HG02678 (cell line): ENCODE results near the gene KRTAP10-9.
"Not testable (repeated sequence)": the region's sequence is repeated elsewhere in the genome, so short reads cannot be mapped to it uniquely, and the experiment has no call there.

Experiments
- ATAC-seq: cut with Tn5 transposase; IDR thresholded peaks from one replicate; pipeline ENCODE4 v1.9.1; 2021; ENCODE audit warnings: mild to moderate bottlenecking, moderate library complexity; ENCODE audit not compliant: unreplicated experiment

KRTAP10-9 gene

GRCh38 chr21:44613386-44614155 lies 13.3 kb upstream of the KRTAP10-9 start:
- ATAC-seq, result no peak

DNA sequence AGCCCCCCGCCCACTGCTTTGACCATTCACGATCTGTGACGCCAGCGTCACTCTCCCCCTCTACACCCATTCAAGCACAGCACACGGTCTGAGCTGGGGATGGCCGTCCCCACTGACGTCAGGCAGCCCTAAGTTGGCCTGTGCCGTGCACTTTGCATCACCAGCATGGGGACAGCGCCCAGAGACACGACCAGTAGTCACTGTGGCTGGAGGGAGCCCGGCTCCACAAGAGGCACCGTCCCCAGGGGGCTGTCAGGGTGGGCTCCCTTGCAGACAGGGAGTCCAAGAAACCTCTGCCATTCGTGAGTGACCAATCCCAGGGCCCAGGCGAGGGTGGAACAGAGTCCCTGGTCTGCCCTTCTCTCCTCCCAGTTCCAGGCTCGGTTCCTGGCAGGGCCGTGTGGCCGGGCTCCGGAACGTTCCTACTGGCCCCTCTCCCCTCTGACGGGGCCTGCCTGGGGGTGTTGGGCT lies 12.7 kb upstream of the KRTAP10-9 start:
- no peak for ATAC-seq

- ATAC-seq, result no peak
These were observed 11.9 kb upstream of the KRTAP10-9 start for GRCh38 chr21:44614961-44615391.

GRCh38 chr21:44615466-44615865 lies 11.4 kb upstream of the KRTAP10-9 start:
- no peak for ATAC-seq

- ATAC-seq, result no peak
These were observed 10.8 kb upstream of the KRTAP10-9 start for GRCh38 chr21:44615911-44616590.

- no peak for ATAC-seq
These were observed 10.3 kb upstream of the KRTAP10-9 start for GRCh38 chr21:44616591-44616926.

DNA sequence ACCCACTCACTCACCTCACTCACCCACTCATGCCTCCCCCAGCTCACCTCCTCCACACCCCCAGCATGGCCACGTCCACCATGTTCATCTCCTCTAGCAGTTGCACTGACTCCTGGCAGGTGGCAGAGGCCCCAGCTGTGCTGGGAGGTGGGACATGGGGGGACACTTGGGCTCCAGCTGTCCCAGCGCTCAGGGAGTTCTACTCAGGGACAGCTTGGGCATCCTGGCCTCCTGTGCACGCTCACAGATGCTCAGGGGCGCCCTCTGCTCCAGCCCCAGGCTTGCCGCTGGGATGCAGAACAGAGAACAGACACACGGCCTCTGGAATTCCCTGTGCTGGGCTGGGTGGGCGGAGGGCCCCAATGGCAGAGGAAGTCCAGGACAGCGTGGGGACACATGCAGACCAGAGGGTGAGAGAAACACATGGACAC lies 9.8 kb upstream of the KRTAP10-9 start:
- ATAC-seq, result no peak

DNA sequence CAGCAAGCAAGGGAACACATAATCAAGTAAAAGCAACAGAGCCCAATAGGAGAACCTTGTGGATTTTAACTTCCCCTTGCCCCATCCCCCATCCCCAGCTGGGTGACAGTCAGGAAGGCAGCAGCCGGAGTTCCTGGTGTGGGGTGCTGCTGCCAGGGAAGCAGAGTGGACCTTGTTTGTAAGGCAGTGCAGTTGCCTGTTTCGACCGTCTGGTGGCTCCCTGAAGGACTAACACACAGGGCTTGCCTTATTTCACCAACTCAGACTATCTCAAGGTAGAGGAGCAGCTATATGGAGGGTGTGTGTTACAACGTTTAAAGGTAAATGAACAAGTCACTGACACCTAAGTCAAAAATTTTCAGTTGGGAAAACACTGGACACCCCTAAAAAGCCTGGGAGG lies 8.4 kb upstream of the KRTAP10-9 start:
- no peak for ATAC-seq

DNA sequence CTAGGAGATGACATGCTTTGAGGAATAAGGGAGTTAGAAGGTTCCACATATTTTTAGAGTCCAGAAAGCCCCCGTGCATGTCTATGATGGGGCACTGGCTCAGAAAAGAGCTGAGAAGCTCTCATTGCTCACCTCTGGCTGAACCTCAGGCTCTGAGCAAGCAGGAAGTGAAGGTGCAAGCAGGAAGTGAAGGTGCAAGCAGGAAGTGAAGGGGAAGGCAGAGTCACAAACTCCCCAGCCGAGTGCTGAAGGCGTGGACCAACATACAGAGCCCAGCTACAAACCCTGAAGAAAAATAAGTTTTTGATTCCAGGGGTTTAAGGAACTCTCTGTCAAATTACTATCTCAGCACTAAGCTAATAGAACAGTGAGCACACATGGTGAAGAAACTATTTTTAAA lies 8.0 kb upstream of the KRTAP10-9 start:
- ATAC-seq, result no peak

DNA sequence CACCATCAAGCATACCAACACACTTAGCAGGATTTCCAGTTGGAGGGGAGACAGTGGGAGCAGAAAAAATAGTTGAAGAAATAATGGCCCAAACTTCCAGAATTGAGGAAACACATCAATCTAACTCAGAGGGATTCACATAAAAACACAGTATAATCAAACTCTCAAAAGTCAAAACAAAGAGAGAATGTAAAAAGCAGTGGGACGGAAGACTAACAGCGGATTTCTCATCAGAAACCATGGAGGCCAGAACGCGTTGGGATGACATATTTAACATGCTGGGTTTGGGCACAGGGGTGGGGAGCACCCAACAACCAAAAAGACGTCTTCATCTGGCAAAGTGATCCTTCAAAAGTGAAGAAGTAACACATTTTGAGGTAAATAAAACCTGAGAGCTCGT lies 7.0 kb upstream of the KRTAP10-9 start:
- no peak for ATAC-seq

GRCh38 chr21:44623575-44623974 lies 3.3 kb upstream of the KRTAP10-9 start:
- ATAC-seq, result no peak

DNA sequence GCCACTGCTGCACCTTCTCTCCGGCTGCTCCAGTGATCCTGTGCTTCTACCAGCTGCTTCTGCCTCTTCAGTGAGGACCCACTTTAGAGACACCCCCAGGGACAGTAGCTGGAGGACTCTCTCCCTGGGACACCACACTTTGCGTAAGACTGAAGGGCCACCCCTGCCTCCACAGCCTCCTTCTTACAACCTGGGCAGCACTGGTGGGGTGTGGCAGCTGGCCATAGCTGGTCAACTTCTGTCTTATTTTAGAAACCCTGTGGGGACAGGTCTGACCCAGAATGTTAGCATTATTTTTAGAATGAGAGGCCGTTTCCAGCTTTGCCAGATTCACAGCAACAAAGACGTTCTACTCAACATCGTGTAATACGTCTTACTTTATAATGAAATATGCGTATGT lies 1.1 kb upstream of the KRTAP10-9 start:
- no peak for ATAC-seq

DNA sequence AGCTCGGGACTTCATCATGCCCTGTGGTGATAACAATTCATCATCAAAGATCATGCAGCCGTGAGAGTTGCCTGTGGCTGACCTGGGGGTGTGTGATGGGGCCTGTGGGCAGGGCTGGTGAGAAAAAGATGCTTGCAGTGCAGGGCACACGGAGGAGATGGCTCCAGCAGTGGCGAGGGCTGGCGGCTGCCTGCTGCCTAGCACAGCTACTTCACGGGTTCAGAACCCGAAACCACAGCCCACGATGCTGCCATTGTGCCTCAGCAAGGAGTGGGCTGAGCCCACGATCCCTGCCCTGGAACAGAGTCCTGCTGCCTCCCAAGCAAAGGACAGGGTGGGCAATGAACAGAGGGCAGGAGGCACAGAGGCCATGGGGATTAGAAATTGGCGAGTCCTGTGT lies 631 bp upstream of the KRTAP10-9 start:
- no peak for ATAC-seq

DNA sequence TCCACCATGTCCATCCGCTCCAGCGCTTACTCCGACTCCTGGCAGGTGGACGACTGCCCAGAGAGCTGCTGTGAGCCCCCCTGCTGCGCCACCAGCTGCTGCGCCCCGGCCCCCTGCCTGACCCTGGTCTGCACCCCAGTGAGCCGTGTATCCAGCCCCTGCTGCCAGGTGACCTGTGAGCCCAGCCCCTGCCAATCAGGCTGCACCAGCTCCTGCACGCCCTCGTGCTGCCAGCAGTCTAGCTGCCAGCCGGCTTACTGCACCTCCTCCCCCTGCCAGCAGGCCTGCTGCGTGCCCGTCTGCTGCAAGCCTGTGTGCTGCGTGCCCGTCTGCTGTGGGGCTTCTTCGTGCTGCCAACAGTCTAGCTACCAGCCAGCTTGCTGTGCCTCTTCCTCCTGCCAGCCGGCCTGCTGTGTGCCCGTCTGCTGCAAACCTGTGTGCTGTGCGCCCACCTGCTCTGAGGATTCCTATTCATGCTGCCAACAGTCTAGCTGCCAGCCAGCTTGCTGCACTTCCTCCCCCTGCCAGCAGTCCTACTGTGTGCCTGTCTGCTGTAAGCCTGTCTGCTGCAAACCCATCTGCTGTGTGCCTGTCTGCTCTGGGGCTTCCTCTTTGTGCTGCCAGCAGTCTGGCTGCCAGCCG lies 409 bp downstream of the KRTAP10-9 start:
- not testable (repeated sequence) for ATAC-seq

GRCh38 chr21:44627831-44628233 lies 939 bp downstream of the KRTAP10-9 start:
- ATAC-seq, result not testable (repeated sequence)

DNA sequence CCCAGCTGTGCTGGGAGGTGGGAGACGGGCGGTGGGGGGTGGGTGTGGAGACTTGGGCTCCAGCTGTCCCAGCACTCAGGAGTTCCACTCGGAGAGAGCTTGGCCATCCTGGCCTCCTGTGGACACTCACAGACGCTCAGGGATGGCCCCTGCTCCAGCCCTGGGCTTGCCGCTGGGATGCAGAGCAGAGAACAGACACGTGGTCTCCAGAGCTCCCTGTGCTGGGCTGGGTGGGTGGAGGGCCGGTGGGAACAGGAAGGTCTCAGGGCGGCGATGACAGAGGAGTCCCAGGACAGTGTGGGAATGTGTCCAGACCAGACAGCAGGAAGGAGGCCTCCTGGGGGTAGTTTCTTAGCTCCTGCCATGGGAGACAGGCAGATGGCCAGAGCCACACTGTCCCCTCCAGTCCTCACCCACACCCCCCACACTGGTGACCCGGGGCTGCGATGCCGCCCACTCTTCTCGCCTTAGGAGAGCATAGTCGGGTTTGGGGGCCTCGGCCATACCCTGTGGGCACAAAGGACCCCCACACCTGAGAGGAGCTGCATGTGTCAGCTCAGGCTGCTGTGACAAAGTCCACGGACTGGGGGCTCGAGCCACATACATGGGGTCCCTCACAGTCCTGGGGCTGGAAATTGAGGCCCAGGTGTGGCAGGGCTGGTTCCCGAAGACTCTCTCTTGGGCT lies 2.0 kb downstream of the KRTAP10-9 start:
- ATAC-seq, result no peak

- no peak for ATAC-seq
These were observed 3.5 kb downstream of the KRTAP10-9 start for GRCh38 chr21:44630440-44630839.

DNA sequence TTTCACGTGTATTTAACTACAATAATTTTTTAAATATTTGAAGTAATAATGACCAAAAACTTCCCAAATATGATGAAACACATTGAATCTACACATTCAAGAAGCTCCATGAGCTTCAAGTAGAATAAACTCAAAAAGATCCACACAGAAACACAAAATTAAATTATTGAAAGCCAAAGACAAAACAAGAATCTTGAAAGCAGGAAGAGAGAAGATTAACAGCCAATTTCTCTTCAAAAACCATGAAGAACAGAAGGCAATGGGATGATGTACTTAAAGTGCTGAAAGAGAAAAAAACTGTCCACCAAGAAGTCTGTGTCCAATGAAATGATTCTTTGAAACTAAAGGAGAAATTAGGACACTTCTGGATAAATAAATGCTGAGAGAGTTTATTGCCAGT lies 5.2 kb downstream of the KRTAP10-9 start:
- ATAC-seq, result no peak

DNA sequence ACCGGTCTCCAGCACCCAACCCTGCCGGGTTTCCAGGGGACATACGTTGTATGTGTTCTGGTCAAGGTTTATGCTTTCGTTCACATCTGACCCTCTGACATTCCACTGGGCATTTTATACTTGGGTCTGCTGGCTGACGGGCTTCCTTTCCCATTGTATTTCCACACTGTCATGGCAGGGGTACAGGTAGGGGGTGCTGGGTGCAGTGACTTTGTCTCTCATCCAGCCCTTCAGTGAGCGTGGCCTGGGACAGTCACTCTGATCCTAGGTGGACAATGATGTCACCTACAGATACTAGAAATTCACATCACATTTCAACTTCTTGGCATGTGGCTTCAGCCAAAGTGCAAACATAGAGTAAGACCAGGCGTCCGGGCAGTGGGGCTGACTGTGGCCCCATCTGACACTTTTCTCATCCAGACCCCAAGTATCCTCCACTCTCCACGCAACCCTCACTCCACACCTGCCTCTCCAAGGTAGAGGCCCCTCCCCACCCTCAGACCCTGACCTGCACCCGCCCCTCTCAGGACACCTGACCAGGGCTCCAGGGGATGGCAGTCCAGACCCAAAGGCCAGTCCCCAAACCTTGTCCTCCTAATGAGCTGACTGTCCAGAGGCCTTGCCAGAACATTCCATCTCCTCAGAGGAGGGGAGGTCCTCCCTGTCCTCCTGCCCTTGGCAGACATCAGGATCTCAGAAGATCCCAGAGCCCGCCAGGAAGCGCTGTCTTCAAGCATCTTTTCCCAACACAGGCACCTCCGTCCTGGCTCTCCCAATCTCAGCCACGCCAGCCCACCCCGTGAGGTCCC lies 9.5 kb downstream of the KRTAP10-9 start:
- ATAC-seq, result no peak

DNA sequence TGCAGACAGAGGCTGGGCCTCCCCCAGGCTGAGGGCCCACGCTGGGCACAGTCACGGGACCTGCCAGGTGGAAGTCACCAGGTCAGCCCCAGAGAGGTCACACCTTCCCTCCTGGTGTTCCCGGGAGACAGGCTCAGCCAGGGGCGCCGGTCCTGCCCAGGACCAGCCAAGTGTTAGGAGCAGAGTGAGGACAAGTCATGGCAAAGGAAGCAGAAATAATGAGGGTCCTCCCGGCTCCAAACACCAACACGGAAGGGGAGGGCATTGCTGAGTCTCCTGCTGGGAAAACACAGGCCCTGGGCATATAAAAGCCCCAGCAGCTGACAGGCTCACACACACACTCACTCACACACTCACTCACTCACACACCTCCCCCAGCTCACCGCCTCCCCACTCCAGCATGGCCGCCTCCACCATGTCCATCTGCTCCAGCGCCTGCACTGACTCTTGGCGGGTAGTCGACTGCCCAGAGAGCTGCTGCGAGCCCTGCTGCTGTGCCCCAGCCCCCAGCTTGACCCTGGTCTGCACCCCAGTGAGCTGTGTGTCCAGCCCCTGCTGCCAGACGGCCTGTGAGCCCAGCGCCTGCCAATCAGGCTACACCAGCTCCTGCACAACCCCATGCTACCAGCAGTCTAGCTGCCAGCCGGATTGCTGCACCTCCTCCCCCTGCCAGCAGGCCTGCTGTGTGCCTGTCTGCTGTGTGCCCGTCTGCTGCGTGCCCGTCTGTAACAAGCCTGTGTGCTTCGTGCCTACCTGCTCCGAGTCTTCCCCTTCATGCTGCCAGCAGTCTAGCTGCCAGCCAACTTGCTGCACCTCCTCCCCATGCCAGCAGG lies 10.3 kb downstream of the KRTAP10-9 start, which contains the start of gene KRTAP10-10:
TSS of gene KRTAP10-10 (plus strand) at position 339 of the 833 bp plus-strand sequence. CDS start at position 401, 62 bp downstream.
- no peak for ATAC-seq
